K562 (cell line): ENCODE data around the gene PLEKHS1. TPM values are rescaled to one million over a fixed set of nuclear protein-coding genes. Genes with fewer than 3 reads are reported as not detected.

Source experiments
- ATAC-seq: fragments of 200-7000 bp; cut with Tn5 transposase; 3 replicates; pipeline ENCODE4 v1.9.1; 2020; ENCODE audit warnings: moderate library complexity
- BruUV-seq: library from RNA; stranded (reverse); fragments of 400-500 nt; replicated peaks from 2 replicates; lab custom pipeline; 2021; lab: Mats Ljungman, UMichigan
- CTCF ChIA-PET: fragments of 300-600 bp; formaldehyde crosslinking; extraction: SDS; loops from one replicate; lab custom pipeline; 2021; ENCODE audit warnings: low intra/inter-chr PET ratio; lab: Yijun Ruan, JAX
- POLR2A ChIA-PET: fragments of 300-600, 350-650 bp; sonication (Branson Sonifier 250); formaldehyde crosslinking; extraction: SDS; loops from one replicate; lab custom pipeline; 2021; ENCODE audit warnings: antibody characterized with exemption, inconsistent platforms; lab: Yijun Ruan, JAX
- DNase-seq, 4 experiments: peaks; one replicate each; pipeline versions ENCODE4 v3.0.0 to v3.0.0-alpha.2; 2011 to 2018; ENCODE audit warnings: low spot score in 3 of 4, mixed read lengths in 3 of 4; ENCODE audit errors: extremely low read depth in 1 of 4
- FAIRE-seq: peaks from 2 replicates; lab custom pipeline; 2011; peaks lifted over from hg19 to GRCh38; lab: Jason Lieb, UNC
- H2AFZ ChIP-seq: 2 replicates; pipeline ENCODE4 v1.6.0; 2011; ENCODE audit warnings: low read depth, low read length, control low read depth, inconsistent platforms
- H3K27ac ChIP-seq: fragments of 200-600 bp; 3 replicates; pipeline ENCODE4 v1.8.0; 2011; ENCODE audit warnings: low read depth, mild to moderate bottlenecking, control low read depth, inconsistent platforms, low read length, moderate library complexity, mixed read lengths; ENCODE audit errors: extremely low read depth
- H3K27me3 ChIP-seq, 2 experiments: fragments of 300-600 bp in 1 of 2; 2 replicates in 1 of 2; 3 replicates in 1 of 2; pipeline versions ENCODE4 v1.6.0 to v1.8.0; 2011; ENCODE audit warnings: inconsistent platforms in 2 of 2, low read length in 2 of 2, mild to moderate bottlenecking in 1 of 2, mixed read lengths in 1 of 2, moderate library complexity in 1 of 2; ENCODE audit not compliant: control insufficient read depth in 2 of 2, insufficient read depth in 2 of 2
- H3K36me3 ChIP-seq: fragments of 300-600 bp; 3 replicates; pipeline ENCODE4 v1.8.0; 2011; ENCODE audit warnings: mild to moderate bottlenecking, low read length, inconsistent platforms; ENCODE audit not compliant: control insufficient read depth, insufficient read depth
- H3K4me1 ChIP-seq, 2 experiments: fragments of 200-600 bp in 1 of 2; replicated peaks in 1 of 2; 2 replicates in 1 of 2; 3 replicates in 1 of 2; pipeline versions ENCODE4 v1.5.1 to v1.8.0; 2011; ENCODE audit warnings: inconsistent platforms in 2 of 2, low read length in 2 of 2, mild to moderate bottlenecking in 1 of 2, mixed read lengths in 1 of 2, moderate library complexity in 1 of 2; ENCODE audit not compliant: control insufficient read depth in 2 of 2, insufficient read depth in 2 of 2
- H3K4me2 ChIP-seq: 2 replicates; pipeline ENCODE4 v1.6.1; 2011; ENCODE audit warnings: low read length, control low read depth, inconsistent platforms, mixed read lengths; ENCODE audit not compliant: insufficient read depth
- H3K4me3 ChIP-seq: fragments of 200-600 bp; sonication (generic), shearing (Covaris generic); 2 replicates; pipeline ENCODE4 v1.5.1; 2016; ENCODE audit warnings: control low read depth, inconsistent platforms
- H3K79me2 ChIP-seq: fragments of 200-600 bp; 3 replicates; pipeline ENCODE4 v1.8.0; 2011; ENCODE audit warnings: low read length, inconsistent platforms; ENCODE audit not compliant: control insufficient read depth, insufficient read depth
- H3K9ac ChIP-seq, 2 experiments: 2 replicates each; pipeline versions ENCODE4 v1.6.0 to v1.6.1; 2011; ENCODE audit warnings: low read depth in 2 of 2, low read length in 2 of 2, control low read depth in 1 of 2, inconsistent platforms in 1 of 2, mild to moderate bottlenecking in 1 of 2, mixed read lengths in 1 of 2; ENCODE audit not compliant: insufficient read depth in 1 of 2
- H3K9me1 ChIP-seq: one replicate; pipeline ENCODE4 v1.6.0; 2011; ENCODE audit warnings: inconsistent platforms, mild to moderate bottlenecking, low read length, moderate library complexity; ENCODE audit not compliant: control insufficient read depth, insufficient read depth
- H3K9me3 ChIP-seq: replicated peaks from 2 replicates; pipeline ENCODE4 v1.5.1; 2011; ENCODE audit warnings: low read depth, low read length, inconsistent platforms; ENCODE audit not compliant: control insufficient read depth, insufficient read depth
- H4K20me1 ChIP-seq: replicated peaks from 2 replicates; pipeline ENCODE4 v1.6.1; 2011; ENCODE audit warnings: low read length, inconsistent platforms, mixed read lengths; ENCODE audit not compliant: control insufficient read depth, insufficient read depth
- CBX3 ChIP-seq, 2 experiments: IDR thresholded peaks; 1 replicate in 1 of 2; 2 replicates in 1 of 2; pipeline ENCODE4 v1.6.1; 2012; ENCODE audit warnings: inconsistent platforms in 2 of 2, low read length in 2 of 2, borderline replicate concordance in 1 of 2, control low read depth in 1 of 2
- HSF4 ChIP-seq: fragments of 250-450 bp; sonication (Bioruptor Pico); IDR thresholded peaks from 2 replicates; pipeline ENCODE4 v2.1.2; 2022; ENCODE audit warnings: mild to moderate bottlenecking, moderate library complexity, borderline replicate concordance
- KDM2B ChIP-seq: fragments of 250-450 bp; sonication (Bioruptor Pico); IDR thresholded peaks from 2 replicates; pipeline ENCODE4 v1.8.0; 2021; ENCODE audit warnings: mild to moderate bottlenecking, moderate library complexity
- MTA3 ChIP-seq: fragments of 450-650 bp; formaldehyde crosslinking; IDR thresholded peaks from 2 replicates; pipeline ENCODE4 v1.6.1; 2017; ENCODE audit warnings: mild to moderate bottlenecking, borderline replicate concordance
- POLR2B ChIP-seq: fragments of 450-650 bp; IDR thresholded peaks from 2 replicates; pipeline ENCODE4 v1.6.1; 2018; ENCODE audit warnings: low read depth; ENCODE audit not compliant: partially characterized antibody
- POLR2G ChIP-seq: fragments of 200-400 bp; formaldehyde crosslinking; IDR thresholded peaks from 2 replicates; pipeline ENCODE4 v1.6.1; 2017; ENCODE audit warnings: low read depth, mild to moderate bottlenecking, antibody characterized with exemption, low read length, moderate library complexity
- SMARCE1 ChIP-seq: fragments of 450-650 bp; IDR thresholded peaks from 2 replicates; pipeline ENCODE4 v1.7.1; 2016; ENCODE audit warnings: mild to moderate bottlenecking
- TCFL5 ChIP-seq: fragments of 250-450 bp; sonication (Bioruptor Pico); conservative IDR thresholded peaks from 2 replicates; pipeline ENCODE4 v1.6.1; 2021; ENCODE audit warnings: mild to moderate bottlenecking, moderate library complexity, matching md5 sums
- ZNF253 ChIP-seq: fragments of 250-450 bp; sonication (Bioruptor Pico); conservative IDR thresholded peaks from 2 replicates; pipeline ENCODE4 v1.6.1; 2021; ENCODE audit warnings: mild to moderate bottlenecking
- ZNF274 ChIP-seq: IDR thresholded peaks from 2 replicates; pipeline ENCODE4 v1.6.1; 2011; ENCODE audit warnings: low read depth, mild to moderate bottlenecking, low read length, moderate library complexity, borderline replicate concordance
- WGBS: fragments of 100-300 bp; shearing (Covaris generic); methylation state at CpG from one replicate; pipeline ENCODE4 v1.1.6; 2016; ENCODE audit warnings: low coverage, mixed read lengths; ENCODE audit not compliant: insufficient coverage; ENCODE audit errors: missing lambda C conversion rate; 5-methylcytosine and 5-hydroxymethylcytosine counted together
- in situ Hi-C: fragments of 300-500 bp; cut with MboI; formaldehyde crosslinking; loops from 4 replicates; pipeline ENCODE4 v1.15.0; 2018; ENCODE audit warnings: inconsistent platforms, mixed read lengths
- intact Hi-C: fragments of 100-400 bp; cut with micrococcal nuclease; formaldehyde crosslinking; loops from 2 replicates; pipeline ENCODE4 v1.14.2; 2022
- polyA plus RNA-seq, 8 experiments: library from polyadenylated mRNA; depleted of rRNA in 4 of 8; stranded (reverse) in 5 of 8; unstranded in 3 of 8; fragments of >200 nt; fragmentation: Nextera tagmentation in 2 of 8; fragmentation: Illumina TruSeq in 1 of 8; extraction: Ambion mirVana in 2 of 8; extraction: Trizol in 1 of 8; gene quantifications; 2 replicates each; pipeline versions ENCODE4 v1.2.1 to v1.2.3, GENCODE V29; 2011 to 2014; ENCODE audit warnings: inconsistent platforms in 1 of 8, missing spikeins in 1 of 8
- total RNA-seq, 7 experiments: library from RNA; depleted of rRNA in 6 of 7; stranded (reverse); fragments of >200 nt in 6 of 7; fragmentation: Illumina TruSeq in 2 of 7; extraction: Trizol in 2 of 7; gene quantifications; 2 replicates each; pipeline versions ENCODE4 v1.2.1 to v1.2.3, GENCODE V29; 2011 to 2021; ENCODE audit warnings: low replicate concordance in 1 of 7
- TF ChIP-seq, protein P1 (sequence below): fragments of 250-450 bp; sonication (Bioruptor Pico); IDR thresholded peaks from 2 replicates; pipeline ENCODE4 v1.8.0; 2022; ENCODE audit warnings: inconsistent platforms, mild to moderate bottlenecking, moderate library complexity, borderline replicate concordance
- TF ChIP-seq, protein P2 (sequence below): fragments of 200-400 bp; formaldehyde crosslinking; IDR thresholded peaks from 2 replicates; pipeline ENCODE4 v1.6.1; 2017; ENCODE audit warnings: mild to moderate bottlenecking, low read depth, low read length, moderate library complexity
- TF ChIP-seq, protein P3 (sequence below): fragments of 450-650 bp; IDR thresholded peaks from 2 replicates; pipeline ENCODE4 v1.6.1; 2018; ENCODE audit not compliant: partially characterized antibody

The PLEKHS1 gene
- total and polyA plus RNA-seq, 9 of the 15 experiments (the other 6 are each of a cell fraction or from before 2014, with no cell fraction given), result not detected

DNA sequence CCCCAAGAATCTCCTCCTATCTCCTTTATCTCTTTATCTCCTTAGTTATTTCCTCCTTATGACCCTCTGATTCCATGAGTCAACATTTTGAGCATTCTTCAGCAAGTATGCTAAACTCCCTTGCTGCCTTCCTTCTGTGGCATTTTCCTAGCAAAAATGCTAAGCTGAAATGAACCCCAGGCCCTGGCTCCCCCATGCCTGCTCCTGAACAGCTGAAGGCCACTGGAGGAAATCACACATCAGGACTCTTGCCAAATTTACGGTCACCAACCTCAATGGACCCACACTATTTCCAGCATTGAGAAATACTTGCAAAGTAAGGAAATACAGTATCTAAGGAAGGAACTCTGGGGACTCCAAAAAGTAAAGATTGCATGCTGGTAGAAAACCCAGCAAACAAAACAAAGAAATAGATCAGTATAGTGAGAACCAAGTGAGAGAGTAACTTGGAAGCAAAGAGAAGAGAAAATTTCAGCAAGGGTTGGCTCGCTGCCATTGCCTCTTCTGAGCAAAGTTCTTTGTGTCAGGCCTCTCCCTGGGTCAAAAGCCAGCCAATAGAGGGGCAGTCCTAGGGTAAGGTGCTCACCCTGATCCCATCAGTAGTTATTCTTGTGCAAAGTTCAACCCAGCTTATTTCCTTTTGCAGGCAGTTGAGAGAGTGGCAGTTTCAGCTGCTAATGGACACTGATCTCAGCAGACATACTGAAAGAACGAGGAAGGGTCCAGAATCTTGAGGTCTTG, 5.1 kb upstream of the PLEKHS1 start:
- H4K20me1 ChIP-seq, result no peaks in the 10 kb centered on the region
- ChIA-PET CTCF (no interaction called here), POLR2A (no interaction called here)
- in situ Hi-C loops (no loop called here), intact Hi-C loops (no loop called here)
- no peaks in the 10 kb centered on the region for H3K36me3 ChIP-seq
- FAIRE-seq (no peak), ATAC-seq (no peak), DNase-seq (no peak)
- H3K9me3 ChIP-seq, result no peaks in the 10 kb centered on the region
- no peak overlapping the region for H3K4me3 ChIP-seq
- no peak overlapping the region for H2AFZ ChIP-seq
- H3K9ac ChIP-seq, result no peak overlapping the region
- 0% methylated on average over 3 of the region's 3 CpGs for WGBS
- H3K4me2 ChIP-seq, result no peak overlapping the region
- H3K27me3 ChIP-seq, result no peaks in the 10 kb centered on the region; a peak in 1 of 5 replicates
- no peaks in the 10 kb centered on the region for H3K4me1 ChIP-seq
- BruUV-seq, result no TSS peak
- no peaks in the 10 kb centered on the region for H3K79me2 ChIP-seq
- no peaks in the 10 kb centered on the region for H3K9me1 ChIP-seq
- H3K27ac ChIP-seq, result no peak overlapping the region
- TF ChIP-seq CBX3 (IDR thresholded peaks at IDR 0.05; ENCODE audit: borderline replicate concordance in 1 of 2, low read length in 2 of 2) (no peak), KDM2B (CRISPR knock-in tag) (no peak), MTA3 (no peak), SMARCE1 (no peak), HSF4 (CRISPR knock-in tag) (no peak), TCFL5 (no peak), ZNF274 (no peak), POLR2B (no peak), POLR2G (no peak), ZNF253 (CRISPR knock-in tag) (no peak)
- TF ChIP-seq, protein P1, sequence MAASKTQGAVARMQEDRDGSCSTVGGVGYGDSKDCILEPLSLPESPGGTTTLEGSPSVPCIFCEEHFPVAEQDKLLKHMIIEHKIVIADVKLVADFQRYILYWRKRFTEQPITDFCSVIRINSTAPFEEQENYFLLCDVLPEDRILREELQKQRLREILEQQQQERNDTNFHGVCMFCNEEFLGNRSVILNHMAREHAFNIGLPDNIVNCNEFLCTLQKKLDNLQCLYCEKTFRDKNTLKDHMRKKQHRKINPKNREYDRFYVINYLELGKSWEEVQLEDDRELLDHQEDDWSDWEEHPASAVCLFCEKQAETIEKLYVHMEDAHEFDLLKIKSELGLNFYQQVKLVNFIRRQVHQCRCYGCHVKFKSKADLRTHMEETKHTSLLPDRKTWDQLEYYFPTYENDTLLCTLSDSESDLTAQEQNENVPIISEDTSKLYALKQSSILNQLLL (CRISPR knock-in tag), result no peak
- TF ChIP-seq, protein P2, sequence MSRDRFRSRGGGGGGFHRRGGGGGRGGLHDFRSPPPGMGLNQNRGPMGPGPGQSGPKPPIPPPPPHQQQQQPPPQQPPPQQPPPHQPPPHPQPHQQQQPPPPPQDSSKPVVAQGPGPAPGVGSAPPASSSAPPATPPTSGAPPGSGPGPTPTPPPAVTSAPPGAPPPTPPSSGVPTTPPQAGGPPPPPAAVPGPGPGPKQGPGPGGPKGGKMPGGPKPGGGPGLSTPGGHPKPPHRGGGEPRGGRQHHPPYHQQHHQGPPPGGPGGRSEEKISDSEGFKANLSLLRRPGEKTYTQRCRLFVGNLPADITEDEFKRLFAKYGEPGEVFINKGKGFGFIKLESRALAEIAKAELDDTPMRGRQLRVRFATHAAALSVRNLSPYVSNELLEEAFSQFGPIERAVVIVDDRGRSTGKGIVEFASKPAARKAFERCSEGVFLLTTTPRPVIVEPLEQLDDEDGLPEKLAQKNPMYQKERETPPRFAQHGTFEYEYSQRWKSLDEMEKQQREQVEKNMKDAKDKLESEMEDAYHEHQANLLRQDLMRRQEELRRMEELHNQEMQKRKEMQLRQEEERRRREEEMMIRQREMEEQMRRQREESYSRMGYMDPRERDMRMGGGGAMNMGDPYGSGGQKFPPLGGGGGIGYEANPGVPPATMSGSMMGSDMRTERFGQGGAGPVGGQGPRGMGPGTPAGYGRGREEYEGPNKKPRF, result no peak
- TF ChIP-seq, protein P3, sequence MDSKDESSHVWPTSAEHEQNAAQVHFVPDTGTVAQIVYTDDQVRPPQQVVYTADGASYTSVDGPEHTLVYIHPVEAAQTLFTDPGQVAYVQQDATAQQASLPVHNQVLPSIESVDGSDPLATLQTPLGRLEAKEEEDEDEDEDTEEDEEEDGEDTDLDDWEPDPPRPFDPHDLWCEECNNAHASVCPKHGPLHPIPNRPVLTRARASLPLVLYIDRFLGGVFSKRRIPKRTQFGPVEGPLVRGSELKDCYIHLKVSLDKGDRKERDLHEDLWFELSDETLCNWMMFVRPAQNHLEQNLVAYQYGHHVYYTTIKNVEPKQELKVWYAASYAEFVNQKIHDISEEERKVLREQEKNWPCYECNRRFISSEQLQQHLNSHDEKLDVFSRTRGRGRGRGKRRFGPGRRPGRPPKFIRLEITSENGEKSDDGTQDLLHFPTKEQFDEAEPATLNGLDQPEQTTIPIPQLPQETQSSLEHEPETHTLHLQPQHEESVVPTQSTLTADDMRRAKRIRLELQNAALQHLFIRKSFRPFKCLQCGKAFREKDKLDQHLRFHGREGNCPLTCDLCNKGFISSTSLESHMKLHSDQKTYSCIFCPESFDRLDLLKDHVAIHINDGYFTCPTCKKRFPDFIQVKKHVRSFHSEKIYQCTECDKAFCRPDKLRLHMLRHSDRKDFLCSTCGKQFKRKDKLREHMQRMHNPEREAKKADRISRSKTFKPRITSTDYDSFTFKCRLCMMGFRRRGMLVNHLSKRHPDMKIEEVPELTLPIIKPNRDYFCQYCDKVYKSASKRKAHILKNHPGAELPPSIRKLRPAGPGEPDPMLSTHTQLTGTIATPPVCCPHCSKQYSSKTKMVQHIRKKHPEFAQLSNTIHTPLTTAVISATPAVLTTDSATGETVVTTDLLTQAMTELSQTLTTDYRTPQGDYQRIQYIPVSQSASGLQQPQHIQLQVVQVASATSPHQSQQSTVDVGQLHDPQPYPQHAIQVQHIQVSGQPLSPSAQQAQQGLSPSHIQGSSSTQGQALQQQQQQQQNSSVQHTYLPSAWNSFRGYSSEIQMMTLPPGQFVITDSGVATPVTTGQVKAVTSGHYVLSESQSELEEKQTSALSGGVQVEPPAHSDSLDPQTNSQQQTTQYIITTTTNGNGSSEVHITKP, result no peak
